HCT116 (cell line): ENCODE results near the gene CD24. TPM values are rescaled to one million over a fixed set of nuclear protein-coding genes. Genes with fewer than 3 reads are reported as not detected.

ENCODE experiments used
- ATAC-seq: fragments of 200-7000 bp; cut with Tn5 transposase; 2 replicates; pipeline ENCODE4 v1.9.1; 2020; ENCODE audit warnings: mild to moderate bottlenecking, moderate library complexity
- BruUV-seq: library from RNA; stranded (reverse); fragments of 400-500 nt; replicated peaks from 2 replicates; lab custom pipeline; 2021; lab: Mats Ljungman, UMichigan
- CTCF ChIA-PET: fragments of 300-600 bp; sonication (Branson Sonifier 250); formaldehyde crosslinking; loops from one replicate; lab custom pipeline; 2021; ENCODE audit warnings: antibody characterized with exemption; lab: Charles Lee
- POLR2A ChIA-PET: fragments of 300-600, 350-600 bp; sonication (Branson Sonifier 250); formaldehyde crosslinking; loops from one replicate; lab custom pipeline; 2021; ENCODE audit warnings: antibody characterized with exemption; lab: Charles Lee
- RAD21 ChIA-PET, 2 experiments: fragments of 300-600 bp; sonication (Branson Sonifier 250); formaldehyde crosslinking; loops; one replicate each; lab custom pipeline; 2023; ENCODE audit warnings: low total read pairs in 2 of 2; ENCODE audit not compliant: uncharacterized antibody in 2 of 2, unreplicated experiment in 2 of 2, low non-redundant PET in 1 of 2; lab: Charles Lee
- DNase-seq: peaks from one replicate; pipeline ENCODE4 v3.0.0-alpha.2; 2010; ENCODE audit warnings: low read depth, low spot score
- H2AFZ ChIP-seq: fragments of 200-600 bp; shearing (Covaris generic), sonication (generic); 2 replicates; pipeline ENCODE4 v1.6.1; 2017; ENCODE audit warnings: low read depth, mixed run types, mixed read lengths, antibody characterized with exemption, low read length; ENCODE audit not compliant: poor library complexity, severe bottlenecking
- H3K27ac ChIP-seq: 2 replicates; pipeline ENCODE4 v1.5.1; 2012; ENCODE audit warnings: low read depth, low read length
- H3K27me3 ChIP-seq: fragments of 200-600 bp; sonication (generic); 2 replicates; pipeline ENCODE4 v1.6.1; 2016; ENCODE audit warnings: mixed run types, low read length, mixed read lengths; ENCODE audit not compliant: insufficient read depth
- H3K36me3 ChIP-seq, 2 experiments: fragments of 200-500 bp in 1 of 2; fragments of 200-600 bp in 1 of 2; sonication (Bioruptor generic) in 1 of 2; sonication (generic) in 1 of 2; 2 replicates each; pipeline versions ENCODE4 v1.5.1 to v1.6.1; 2014 to 2016; ENCODE audit warnings: low read length in 2 of 2, inconsistent platforms in 1 of 2, mixed read lengths in 1 of 2, mixed run types in 1 of 2; ENCODE audit not compliant: insufficient read depth in 2 of 2, control insufficient read depth in 1 of 2
- H3K4me1 ChIP-seq, 2 experiments: fragments of 200-600 bp in 1 of 2; sonication (generic) in 1 of 2; 2 replicates each; pipeline versions ENCODE4 v1.5.1 to v1.6.1; 2012 to 2017; ENCODE audit warnings: low read length in 2 of 2, inconsistent platforms in 1 of 2, mild to moderate bottlenecking in 1 of 2, mixed read lengths in 1 of 2, mixed run types in 1 of 2, moderate library complexity in 1 of 2; ENCODE audit not compliant: insufficient read depth in 2 of 2, control insufficient read depth in 1 of 2
- H3K4me2 ChIP-seq: fragments of 200-600 bp; sonication (generic); 2 replicates; pipeline ENCODE4 v1.6.1; 2017; ENCODE audit warnings: mixed run types, low read length, mixed read lengths
- H3K4me3 ChIP-seq, 2 experiments: fragments of 200-600 bp in 1 of 2; sonication (generic) in 1 of 2; replicated peaks in 1 of 2; 2 replicates each; pipeline ENCODE4 v1.5.1; 2011 to 2016; ENCODE audit warnings: low read length in 2 of 2, control low read depth in 1 of 2, low read depth in 1 of 2, mild to moderate bottlenecking in 1 of 2, mixed read lengths in 1 of 2, mixed run types in 1 of 2
- H3K79me2 ChIP-seq: fragments of 200-600 bp; sonication (generic); 2 replicates; pipeline ENCODE4 v1.6.1; 2017; ENCODE audit warnings: mild to moderate bottlenecking, mixed run types, low read length, moderate library complexity, mixed read lengths; ENCODE audit not compliant: insufficient read depth
- H3K9ac ChIP-seq: fragments of 200-600 bp; sonication (generic); 2 replicates; pipeline ENCODE4 v1.6.1; 2016; ENCODE audit warnings: low read length, mixed read lengths
- H3K9me2 ChIP-seq: fragments of 200-600 bp; sonication (generic), shearing (Covaris generic); 2 replicates; pipeline ENCODE4 v1.6.1; 2017; ENCODE audit warnings: mixed run types, mild to moderate bottlenecking, moderate library complexity; ENCODE audit not compliant: insufficient read depth
- H3K9me3 ChIP-seq, 2 experiments: fragments of 200-500 bp in 1 of 2; fragments of 200-600 bp in 1 of 2; sonication (Bioruptor generic) in 1 of 2; sonication (generic) in 1 of 2; 2 replicates each; pipeline ENCODE4 v1.6.1; 2014 to 2017; ENCODE audit warnings: low read length in 2 of 2, mixed read lengths in 2 of 2, inconsistent platforms in 1 of 2, low read depth in 1 of 2, mild to moderate bottlenecking in 1 of 2, mixed run types in 1 of 2, moderate library complexity in 1 of 2; ENCODE audit not compliant: control insufficient read depth in 1 of 2, insufficient read depth in 1 of 2
- H4K20me1 ChIP-seq: fragments of 200-600 bp; sonication (generic), shearing (Covaris generic); 2 replicates; pipeline ENCODE4 v1.6.1; 2017; ENCODE audit warnings: mixed run types, mild to moderate bottlenecking, moderate library complexity; ENCODE audit not compliant: insufficient read depth
- ATF3 ChIP-seq: IDR thresholded peaks from 2 replicates; pipeline ENCODE4 v1.6.1; 2012
- CBX3 ChIP-seq: IDR thresholded peaks from 2 replicates; pipeline ENCODE4 v1.6.1; 2012; ENCODE audit warnings: low read depth
- CEBPB ChIP-seq: IDR thresholded peaks from 2 replicates; pipeline ENCODE4 v1.6.1; 2012; ENCODE audit warnings: low read depth
- CTCF ChIP-seq, 3 experiments: fragments of 200-600 bp in 1 of 3; sonication (generic) in 1 of 3; IDR thresholded peaks in 2 of 3; conservative IDR thresholded peaks in 1 of 3; 2 replicates each; pipeline ENCODE4 v1.5.1; 2012 to 2017; ENCODE audit warnings: low read depth in 2 of 3, low read length in 2 of 3, antibody characterized with exemption in 1 of 3, borderline replicate concordance in 1 of 3, control low read depth in 1 of 3, mild to moderate bottlenecking in 1 of 3, mixed read lengths in 1 of 3, mixed run types in 1 of 3, moderate library complexity in 1 of 3; ENCODE audit not compliant: insufficient read depth in 1 of 3
- EGR1 ChIP-seq: IDR thresholded peaks from 2 replicates; pipeline ENCODE4 v1.6.1; 2012; ENCODE audit warnings: low read depth
- EZH2 ChIP-seq: fragments of 200-600 bp; sonication (generic); IDR thresholded peaks from 2 replicates; pipeline ENCODE4 v1.6.1; 2017; ENCODE audit warnings: antibody characterized with exemption, mixed run types
- EZH2phosphoT487 ChIP-seq: fragments of 200-600 bp; IDR thresholded peaks from 2 replicates; pipeline ENCODE4 v1.6.1; 2018; ENCODE audit warnings: antibody characterized with exemption, borderline replicate concordance
- MAX ChIP-seq: IDR thresholded peaks from 2 replicates; pipeline ENCODE4 v1.6.1; 2012
- POLR2A ChIP-seq: IDR thresholded peaks from 2 replicates; pipeline ENCODE4 v1.7.0; 2011; ENCODE audit warnings: borderline replicate concordance; ENCODE audit not compliant: insufficient read depth, insufficient read length; ENCODE audit errors: extremely low read depth
- POLR2AphosphoS5 ChIP-seq: IDR thresholded peaks from 2 replicates; pipeline ENCODE4 v1.6.1; 2011; ENCODE audit warnings: mild to moderate bottlenecking, low read depth, low read length, moderate library complexity
- REST ChIP-seq: IDR thresholded peaks from 2 replicates; pipeline ENCODE4 v1.6.1; 2012; ENCODE audit warnings: low read depth
- YY1 ChIP-seq: IDR thresholded peaks from 2 replicates; pipeline ENCODE4 v1.6.1; 2011; ENCODE audit warnings: low read length, low read depth, moderate library complexity, mild to moderate bottlenecking; ENCODE audit not compliant: insufficient replicate concordance; ENCODE audit errors: extremely low read depth
- ZFX ChIP-seq: fragments of 450-650 bp; IDR thresholded peaks from 2 replicates; pipeline ENCODE4 v1.6.1; 2017
- ZNF274 ChIP-seq: fragments of 200-500 bp; sonication (Bioruptor generic); IDR thresholded peaks from 2 replicates; pipeline ENCODE4 v1.6.1; 2014; ENCODE audit warnings: mild to moderate bottlenecking, low read depth, low read length, inconsistent platforms
- intact Hi-C: fragments of 100-400 bp; cut with micrococcal nuclease; formaldehyde crosslinking; loops from 2 replicates; pipeline ENCODE4 v1.10.0; 2022
- total RNA-seq: library from RNA; stranded (reverse); gene quantifications from one replicate; pipeline ENCODE4 v1.2.1, GENCODE V29; 2021; ENCODE audit not compliant: unreplicated experiment

Gene CD24
- total RNA-seq, 1 experiment from 2014 or later: 7.3 TPM

- no peaks in the 10 kb centered on the region for H3K36me3 ChIP-seq
- no peak overlapping the region for H3K9ac ChIP-seq
- H2AFZ ChIP-seq: no peak overlapping the region
- H3K4me3 ChIP-seq: no peak overlapping the region
- ChIA-PET RAD21 (no interaction called here), POLR2A (interaction anchor here (0.6 kb wide), 1 partner anchor 309 kb away, joined by 4 read pairs; no protein-coding TSS in a partner anchor), CTCF (no interaction called here)
- no peak overlapping the region for H3K27ac ChIP-seq
- no peaks in the 10 kb centered on the region for H4K20me1 ChIP-seq
- peak; percentile 63; the same call in 1 of the 2 replicates for ATAC-seq
- no peaks in the 10 kb centered on the region for H3K79me2 ChIP-seq
- H3K27me3 ChIP-seq: no peaks in the 10 kb centered on the region
- intact Hi-C loops: no loop called here
- H3K9me2 ChIP-seq: no peaks in the 10 kb centered on the region
- no peak for DNase-seq
- no peaks in the 10 kb centered on the region for H3K4me1 ChIP-seq
- H3K9me3 ChIP-seq: no peaks in the 10 kb centered on the region
- no TSS peak for BruUV-seq
- no peak overlapping the region for H3K4me2 ChIP-seq
- TF ChIP-seq CBX3 (no peak), CTCF (IDR thresholded peaks at IDR 0.05 in 2 of 3, conservative IDR thresholded peaks at IDR 0.05 in 1 of 3; ENCODE audit: borderline replicate concordance in 1 of 3, insufficient read depth in 1 of 3, low read depth in 2 of 3, low read length in 2 of 3) (peak in 2 of 3 experiments; percentile 17 to 31; a peak in 2 of 6 replicates)
Observed at GRCh38 chr6:106966229-106966628, 8.3 kb downstream of the CD24 start.

GRCh38 chr6:106964954-106965353, 9.6 kb downstream of the CD24 start:
- Histone ChIP-seq H4K20me1 (no peaks in the 10 kb centered on the region), H3K9me3 (no peaks in the 10 kb centered on the region)
- no peak for TF ChIP-seq MAX
- no peak for TF ChIP-seq CEBPB
- TF ChIP-seq ATF3: no peak
- TF ChIP-seq EGR1: no peak
- TF ChIP-seq REST: no peak
- no peak for TF ChIP-seq ZNF274
- TF ChIP-seq YY1: no peak
- no peak for TF ChIP-seq EZH2phosphoT487
- no peak for TF ChIP-seq POLR2AphosphoS5
- no peak for TF ChIP-seq POLR2A
- no peak for TF ChIP-seq EZH2
- TF ChIP-seq ZFX: no peak
- TF ChIP-seq, all 23 proteins: peak for 0
- ChIA-PET CTCF (interaction anchor here (2.0 kb wide), 1 partner anchor 14 kb away, joined by 5 read pairs; no protein-coding TSS in a partner anchor), RAD21 (no interaction called here), POLR2A (no interaction called here)
- no peak overlapping the region for H3K9ac ChIP-seq
- intact Hi-C loops: no loop called here
- no peak overlapping the region for H3K4me3 ChIP-seq
- no peak overlapping the region for H3K27ac ChIP-seq
- no peaks in the 10 kb centered on the region for H3K36me3 ChIP-seq
- H3K27me3 ChIP-seq: no peaks in the 10 kb centered on the region
- no peaks in the 10 kb centered on the region for H3K4me1 ChIP-seq
- H3K79me2 ChIP-seq: no peaks in the 10 kb centered on the region
- no peak overlapping the region for H3K4me2 ChIP-seq
- no peaks in the 10 kb centered on the region for H3K9me2 ChIP-seq
- DNase-seq: no peak
- BruUV-seq: no TSS peak
- no peak overlapping the region for H2AFZ ChIP-seq
- no peak for ATAC-seq
